Measurements from ENCODE around the gene C1QTNF2. TPM values are rescaled to one million over a fixed set of nuclear protein-coding genes. Genes with fewer than 3 reads are reported as not detected.

Gene C1QTNF2
- total RNA-seq, 1 experiment from 2014 or later = 0.39 TPM

- DNase-seq (ENCODE audit: low spot score) = no peak
- Histone ChIP-seq H3K27ac (ENCODE audit: low read depth, low read length, poor library complexity, severe bottlenecking) (no peak overlapping the region), H3K4me3 (ENCODE audit: low read depth, low read length, poor library complexity, severe bottlenecking) (no peak overlapping the region), H3K27me3 (replicated peaks; ENCODE audit: insufficient read depth, low read depth, low read length, poor library complexity) (no peaks in the 10 kb centered on the region), H3K36me3 (ENCODE audit: insufficient read depth, low read length, poor library complexity, severe bottlenecking) (no peaks in the 10 kb centered on the region), H3K9me3 (ENCODE audit: low read depth, low read length, poor library complexity, severe bottlenecking) (no peaks in the 10 kb centered on the region), H3K4me1 (ENCODE audit: insufficient read depth, low read length, poor library complexity, severe bottlenecking) (no peaks in the 10 kb centered on the region)
- POLR2A ChIA-PET (ENCODE audit: low non-redundant PET) = interaction anchor here (0.7 kb wide), 1 partner anchor 832 kb away, joined by 16 read pairs; no protein-coding TSS in a partner anchor
- CTCF ChIA-PET = no interaction called here
- TF ChIP-seq CTCF (conservative IDR thresholded peaks at IDR 0.05; ENCODE audit: low read depth, low read length) = no peak
- no peak for TF ChIP-seq EZH2 (IDR thresholded peaks at IDR 0.05; ENCODE audit: borderline replicate concordance, low read depth, low read length, poor library complexity, severe bottlenecking)
- intact Hi-C loops (cut with micrococcal nuclease; ENCODE audit: unreplicated experiment) = no loop called here
- BruUV-seq (replicated peaks) = no TSS peak
Measured at GRCh38 chr5:160353379-160353778, 17.0 kb downstream of the C1QTNF2 start.

GRCh38 chr5:160352308-160352707, 18.1 kb downstream of the C1QTNF2 start:
- H3K4me3 ChIP-seq (ENCODE audit: low read depth, low read length, poor library complexity, severe bottlenecking) = no peak overlapping the region
- H3K27ac ChIP-seq (ENCODE audit: low read depth, low read length, poor library complexity, severe bottlenecking) = no peak overlapping the region
- no peaks in the 10 kb centered on the region for H3K36me3 ChIP-seq (ENCODE audit: insufficient read depth, low read length, poor library complexity, severe bottlenecking)
- ChIA-PET POLR2A (ENCODE audit: low non-redundant PET) (no interaction called here), CTCF (interaction anchor here (1.1 kb wide), 1 partner anchor 330 kb away, joined by 3 read pairs; no protein-coding TSS in a partner anchor)
- DNase-seq (ENCODE audit: low spot score) = no peak
- no peaks in the 10 kb centered on the region for H3K27me3 ChIP-seq (replicated peaks; ENCODE audit: insufficient read depth, low read depth, low read length, poor library complexity)
- intact Hi-C loops (cut with micrococcal nuclease; ENCODE audit: unreplicated experiment) = no loop called here
- BruUV-seq (replicated peaks) = no TSS peak
- TF ChIP-seq EZH2 (IDR thresholded peaks at IDR 0.05; ENCODE audit: borderline replicate concordance, low read depth, low read length, poor library complexity, severe bottlenecking) (no peak), CTCF (conservative IDR thresholded peaks at IDR 0.05; ENCODE audit: low read depth, low read length) (no peak)
- no peaks in the 10 kb centered on the region for H3K4me1 ChIP-seq (ENCODE audit: insufficient read depth, low read length, poor library complexity, severe bottlenecking)
- no peaks in the 10 kb centered on the region for H3K9me3 ChIP-seq (ENCODE audit: low read depth, low read length, poor library complexity, severe bottlenecking)

GRCh38 chr5:160349935-160350303, 20.5 kb downstream of the C1QTNF2 start:
- no peaks in the 10 kb centered on the region for H3K27me3 ChIP-seq (replicated peaks; ENCODE audit: insufficient read depth, low read depth, low read length, poor library complexity)
- ChIA-PET POLR2A (ENCODE audit: low non-redundant PET) (no interaction called here), CTCF (no interaction called here)
- TF ChIP-seq EZH2 (IDR thresholded peaks at IDR 0.05; ENCODE audit: borderline replicate concordance, low read depth, low read length, poor library complexity, severe bottlenecking) (no peak), CTCF (conservative IDR thresholded peaks at IDR 0.05; ENCODE audit: low read depth, low read length) (no peak)
- H3K9me3 ChIP-seq (ENCODE audit: low read depth, low read length, poor library complexity, severe bottlenecking) = no peaks in the 10 kb centered on the region
- DNase-seq (ENCODE audit: low spot score) = no peak
- intact Hi-C loops (cut with micrococcal nuclease; ENCODE audit: unreplicated experiment) = no loop called here
- no peak overlapping the region for H3K27ac ChIP-seq (ENCODE audit: low read depth, low read length, poor library complexity, severe bottlenecking)
- H3K4me3 ChIP-seq (ENCODE audit: low read depth, low read length, poor library complexity, severe bottlenecking) = no peak overlapping the region
- no TSS peak for BruUV-seq (replicated peaks)
- H3K4me1 ChIP-seq (ENCODE audit: insufficient read depth, low read length, poor library complexity, severe bottlenecking) = peaks cover 4% of the 10 kb centered on the region
- H3K36me3 ChIP-seq (ENCODE audit: insufficient read depth, low read length, poor library complexity, severe bottlenecking) = no peaks in the 10 kb centered on the region

Measured in A673 (cell line).